H1 (cell line): ENCODE measurements around the gene LLGL1. TPM values are rescaled to one million over a fixed set of nuclear protein-coding genes. Genes with fewer than 3 reads are reported as not detected.

Source experiments
- CTCF ChIA-PET: fragments of 300-600 bp; sonication (Branson Sonifier 250); formaldehyde crosslinking; loops from one replicate; lab custom pipeline; 2021; ENCODE audit not compliant: partially characterized antibody; lab: Charles Lee
- POLR2A ChIA-PET: fragments of 300-600 bp; sonication (Branson Sonifier 250); formaldehyde crosslinking; loops from one replicate; lab custom pipeline; 2021; ENCODE audit warnings: inconsistent platforms; ENCODE audit not compliant: partially characterized antibody; lab: Charles Lee
- DNase-seq, 2 experiments: peaks; one replicate each; pipeline versions ENCODE4 v3.0.0 to v3.0.0-alpha.2; 2010 to 2022; ENCODE audit warnings: low spot score in 2 of 2, low read depth in 1 of 2, mixed read lengths in 1 of 2
- FAIRE-seq: peaks from 2 replicates; lab custom pipeline; 2011; peaks lifted over from hg19 to GRCh38; lab: Jason Lieb, UNC
- H2AFZ ChIP-seq: 2 replicates; pipeline ENCODE4 v1.8.1; 2012; ENCODE audit warnings: low read length, inconsistent platforms
- H2AK5ac ChIP-seq: 2 replicates; pipeline ENCODE4 v1.6.1; 2013; ENCODE audit warnings: low read depth, low read length
- H2BK120ac ChIP-seq: replicated peaks from 2 replicates; pipeline ENCODE3; 2013; ENCODE audit warnings: low read depth, low read length, inconsistent platforms
- H2BK12ac ChIP-seq: 2 replicates; pipeline ENCODE4 v1.6.1; 2013; ENCODE audit warnings: low read depth, low read length
- H2BK15ac ChIP-seq: 2 replicates; pipeline ENCODE4 v1.6.1; 2013; ENCODE audit warnings: low read length
- H2BK20ac ChIP-seq: 2 replicates; pipeline ENCODE4 v1.6.1; 2013; ENCODE audit warnings: low read length
- H2BK5ac ChIP-seq: 2 replicates; pipeline ENCODE4 v1.6.1; 2013; ENCODE audit warnings: low read depth, low read length
- H3K14ac ChIP-seq: 2 replicates; pipeline ENCODE4 v1.6.1; 2013; ENCODE audit warnings: inconsistent platforms; ENCODE audit not compliant: insufficient read length
- H3K18ac ChIP-seq: 2 replicates; pipeline ENCODE4 v1.6.1; 2013; ENCODE audit warnings: low read length; ENCODE audit errors: extremely low read depth
- H3K23ac ChIP-seq: 2 replicates; pipeline ENCODE4 v1.6.1; 2013; ENCODE audit warnings: inconsistent platforms; ENCODE audit not compliant: insufficient read length
- H3K23me2 ChIP-seq: 2 replicates; pipeline ENCODE4 v1.6.1; 2013; ENCODE audit warnings: low read depth, low read length
- H3K27ac ChIP-seq: 2 replicates; pipeline ENCODE4 v1.6.1; 2011; ENCODE audit warnings: low read depth, low read length, inconsistent platforms
- H3K27me3 ChIP-seq, 4 experiments: replicated peaks in 1 of 4; 1 replicate in 1 of 4; 2 replicates in 3 of 4; pipeline versions ENCODE4 v1.6.1 to v1.8.1; 2011 to 2013; ENCODE audit warnings: low read length in 3 of 4, mild to moderate bottlenecking in 3 of 4, inconsistent platforms in 2 of 4, mixed read lengths in 2 of 4, moderate library complexity in 1 of 4; ENCODE audit not compliant: control insufficient read depth in 3 of 4, insufficient read depth in 3 of 4; ENCODE audit errors: extremely low read depth in 1 of 4
- H3K36me3 ChIP-seq, 4 experiments: 2 replicates each; pipeline versions ENCODE4 v1.6.1 to v1.8.1; 2011 to 2013; ENCODE audit warnings: mild to moderate bottlenecking in 4 of 4, low read length in 3 of 4, moderate library complexity in 2 of 4, control low read depth in 1 of 4, inconsistent platforms in 1 of 4; ENCODE audit not compliant: insufficient read depth in 4 of 4, control insufficient read depth in 2 of 4
- H3K4ac ChIP-seq: replicated peaks from 2 replicates; pipeline ENCODE3; 2013; ENCODE audit warnings: low read length, low read depth, mixed read lengths, inconsistent platforms; ENCODE audit not compliant: insufficient read length
- H3K4me1 ChIP-seq, 4 experiments: replicated peaks in 1 of 4; 1 replicate in 1 of 4; 2 replicates in 3 of 4; pipeline versions ENCODE4 v1.6.1 to v1.8.1; 2011 to 2013; ENCODE audit warnings: low read length in 3 of 4, inconsistent platforms in 2 of 4, mixed read lengths in 1 of 4; ENCODE audit not compliant: insufficient read depth in 4 of 4, control insufficient read depth in 3 of 4
- H3K4me2 ChIP-seq, 2 experiments: 2 replicates each; pipeline versions ENCODE4 v1.6.1 to v1.8.1; 2011 to 2013; ENCODE audit warnings: low read depth in 2 of 2, low read length in 2 of 2, control low read depth in 1 of 2, inconsistent platforms in 1 of 2, mild to moderate bottlenecking in 1 of 2; ENCODE audit not compliant: insufficient read depth in 1 of 2
- H3K4me3 ChIP-seq, 4 experiments: fragments of 200-600, 300-600 bp in 1 of 4; sonication (generic), shearing (Covaris generic), sonication (Bioruptor Twin) in 1 of 4; 2 replicates each; pipeline versions ENCODE4 v1.5.1 to v1.8.1; 2011 to 2016; ENCODE audit warnings: low read length in 4 of 4, low read depth in 3 of 4, control low read depth in 2 of 4, inconsistent platforms in 2 of 4, mild to moderate bottlenecking in 2 of 4, mixed read lengths in 1 of 4, moderate library complexity in 1 of 4; ENCODE audit not compliant: insufficient read depth in 2 of 4; ENCODE audit errors: extremely low read depth in 1 of 4
- H3K56ac ChIP-seq: replicated peaks from 2 replicates; pipeline ENCODE3; 2013; ENCODE audit warnings: low read depth, mild to moderate bottlenecking, mixed read lengths, low read length, inconsistent platforms; ENCODE audit not compliant: insufficient read length
- H3K79me1 ChIP-seq: 2 replicates; pipeline ENCODE4 v1.6.1; 2013; ENCODE audit warnings: low read depth, low read length, control low read depth
- H3K79me2 ChIP-seq, 2 experiments: 2 replicates each; pipeline versions ENCODE4 v1.6.1 to v1.8.1; 2012 to 2013; ENCODE audit warnings: low read length in 2 of 2, mild to moderate bottlenecking in 2 of 2, inconsistent platforms in 1 of 2; ENCODE audit not compliant: insufficient read depth in 2 of 2, control insufficient read depth in 1 of 2
- H3K9ac ChIP-seq, 4 experiments: replicated peaks in 1 of 4; 1 replicate in 1 of 4; 2 replicates in 3 of 4; pipeline versions ENCODE4 v1.6.1 to v1.8.1; 2011 to 2013; ENCODE audit warnings: low read depth in 3 of 4, low read length in 3 of 4, control low read depth in 2 of 4, mild to moderate bottlenecking in 2 of 4, moderate library complexity in 2 of 4, inconsistent platforms in 1 of 4; ENCODE audit errors: extremely low read depth in 1 of 4
- H3K9me3 ChIP-seq, 2 experiments: 2 replicates each; pipeline versions ENCODE4 v1.6.1 to v1.8.1; 2012 to 2013; ENCODE audit warnings: mild to moderate bottlenecking in 2 of 2, moderate library complexity in 2 of 2, control low read depth in 1 of 2, inconsistent platforms in 1 of 2, low read depth in 1 of 2, low read length in 1 of 2, mixed read lengths in 1 of 2; ENCODE audit not compliant: insufficient read depth in 2 of 2
- H4K20me1 ChIP-seq, 2 experiments: replicated peaks in 1 of 2; 2 replicates each; pipeline versions ENCODE3 to v1.8.1; 2011 to 2013; ENCODE audit warnings: inconsistent platforms in 2 of 2, low read length in 2 of 2, mild to moderate bottlenecking in 1 of 2; ENCODE audit not compliant: insufficient read depth in 2 of 2, control insufficient read depth in 1 of 2
- H4K5ac ChIP-seq: 2 replicates; pipeline ENCODE4 v1.6.1; 2013; ENCODE audit warnings: low read length, low read depth, mixed read lengths, inconsistent platforms; ENCODE audit not compliant: insufficient read length
- H4K8ac ChIP-seq: 2 replicates; pipeline ENCODE4 v1.8.0; 2013; ENCODE audit warnings: mild to moderate bottlenecking, moderate library complexity, low read length, inconsistent platforms; ENCODE audit not compliant: insufficient read depth; ENCODE audit errors: extremely low read depth
- H4K91ac ChIP-seq: replicated peaks from 2 replicates; pipeline ENCODE3; 2013; ENCODE audit warnings: low read length, mixed read lengths, inconsistent platforms; ENCODE audit not compliant: insufficient read length
- ASH2L ChIP-seq: fragments of 200-600, 300-600 bp; sonication (generic); IDR thresholded peaks from one replicate; pipeline ENCODE4 v1.7.1; 2017; ENCODE audit warnings: low read length
- KDM1A ChIP-seq: fragments of 200-600, 300-600 bp; sonication (generic); IDR thresholded peaks from 2 replicates; pipeline ENCODE4 v1.7.1; 2016; ENCODE audit warnings: mild to moderate bottlenecking, low read length, borderline replicate concordance
- NRF1 ChIP-seq: IDR thresholded peaks from 2 replicates; pipeline ENCODE4 v1.6.1; 2011; ENCODE audit warnings: mild to moderate bottlenecking, low read depth, low read length, improper control_type of control experiment
- POLR2A ChIP-seq, 2 experiments: IDR thresholded peaks; 1 replicate in 1 of 2; 2 replicates in 1 of 2; pipeline ENCODE4 v1.6.1; 2011; ENCODE audit warnings: low read depth in 2 of 2, low read length in 2 of 2, mild to moderate bottlenecking in 2 of 2; ENCODE audit errors: control extremely low read depth in 1 of 2
- POLR2AphosphoS5 ChIP-seq: IDR thresholded peaks from 2 replicates; pipeline ENCODE4 v1.6.1; 2011; ENCODE audit warnings: low read depth, low read length
- WGBS, 2 experiments: shearing (Covaris generic) in 1 of 2; methylation state at CpG; one replicate each; pipeline versions ENCODE4 v1.1.6 to v1.1.7; 2013 to 2015; ENCODE audit warnings: low lambda C conversion rate in 2 of 2, mixed read lengths in 2 of 2, inconsistent platforms in 1 of 2, low coverage in 1 of 2, missing lambda C conversion rate in 1 of 2; ENCODE audit not compliant: insufficient replicate concordance in 2 of 2, insufficient coverage in 1 of 2, insufficient read length in 1 of 2; ENCODE audit errors: extremely low coverage in 1 of 2, missing lambda C conversion rate in 1 of 2; 5-methylcytosine and 5-hydroxymethylcytosine counted together
- polyA plus RNA-seq, 7 experiments: library from polyadenylated mRNA; depleted of rRNA in 3 of 7; stranded (reverse) in 5 of 7; unstranded in 2 of 7; fragments of >200 nt in 5 of 7; fragments of 200-250 nt in 2 of 7; gene quantifications; 1 replicate in 5 of 7; 2 replicates in 1 of 7; 4 replicates in 1 of 7; pipeline versions ENCODE4 v1.2.1 to v1.2.3, GENCODE V29; 2011 to 2013; ENCODE audit warnings: missing spikeins in 2 of 7, mixed read lengths in 2 of 7
- total RNA-seq: library from RNA; stranded (reverse); fragmentation: NEBNext Ultra II Directional; extraction: Animal tissue kit (Norgen Biotek cat#: 25700); gene quantifications from 2 replicates; pipeline ENCODE4 v1.2.1, GENCODE V29; 2021

Gene LLGL1
- total and polyA plus RNA-seq, 2 of the 8 experiments (the other 6 are each of a cell fraction or from before 2014, with no cell fraction given) = 71.3 to 107 TPM

GRCh38 chr17:18270046-18270931, 44.9 kb downstream of the LLGL1 start:
- Histone ChIP-seq H3K4me1 (peaks cover 0 to 10% (median 2%) of the 10 kb centered on the region in 4 experiments; a peak in 4 of 7 replicates), H2AK5ac (no peak overlapping the region), H2BK12ac (no peak overlapping the region), H4K20me1 (peaks cover 0 to 3% of the 10 kb centered on the region in 2 experiments), H3K36me3 (peaks cover 3 to 20% (median 9%) of the 10 kb centered on the region in 4 experiments; a peak in 5 of 8 replicates), H3K4me2 (no peak overlapping the region), H2BK20ac (no peak overlapping the region), H3K9me3 (no peaks in the 10 kb centered on the region), H3K18ac (no peak overlapping the region), H3K27me3 (no peaks in the 10 kb centered on the region), H4K8ac (0 out of 2 replicates have a peak overlapping the region, but pooled peaks have one; percentile 4), H4K5ac (no peak overlapping the region), H3K56ac (no peak overlapping the region), H3K27ac (no peak overlapping the region), H3K14ac (no peak overlapping the region), H2AFZ (no peak overlapping the region), H3K4ac (no peak overlapping the region), H2BK15ac (no peak overlapping the region), H3K23ac (no peak overlapping the region), H3K4me3 (no peak overlapping the region), H2BK5ac (no peak overlapping the region), H3K9ac (no peak overlapping the region), H3K79me1 (no peaks in the 10 kb centered on the region; the same call in 1 of the 2 replicates), H4K91ac (no peak overlapping the region), H3K79me2 (no peaks in the 10 kb centered on the region), H3K23me2 (no peaks in the 10 kb centered on the region; the same call in 1 of the 2 replicates), H2BK120ac (no peak overlapping the region)
- 89% methylated on average over 14 of the region's 14 CpGs; no CpG with 5 or more reads in 1 of the 2 experiments for WGBS, 2 experiments
- CTCF ChIA-PET = interaction anchor here (0.8 to 1.9 kb wide), 6 partner anchors 9 to 52 kb away, joined by 3 to 7 read pairs (median 3); partner anchors contain the start of gene MIEF2
- FAIRE-seq (no peak), DNase-seq (no peak)
- POLR2A ChIA-PET = interaction anchor here (0.8 to 11.3 kb wide), 16 partner anchors 8 to 52 kb away, joined by 3 to 114 read pairs (median 4); partner anchors contain the start of genes FLII, MIEF2, SMCR8 and TOP3A
- TF ChIP-seq ASH2L (no peak), POLR2A (IDR thresholded peaks at IDR 0.05; ENCODE audit: control extremely low read depth in 1 of 2, low read depth in 2 of 2, low read length in 2 of 2) (0 out of 3 replicates have a peak, but pooled peaks of 1 of the 2 experiments have one; percentile 23), NRF1 (no peak), POLR2AphosphoS5 (peak; percentile 8; the same call in 1 of the 2 replicates), KDM1A (no peak)
